ENCODE measurements around the gene C2orf15.
"Not testable (repeated sequence)": the region's sequence is repeated elsewhere in the genome, so short reads cannot be mapped to it uniquely, and the experiment has no call there.

Gene C2orf15, protein sequence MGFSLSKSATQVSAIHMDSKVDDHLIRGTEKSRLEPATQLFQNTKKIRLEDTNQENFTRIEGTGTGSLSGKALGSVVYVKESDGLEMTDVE

DNA sequence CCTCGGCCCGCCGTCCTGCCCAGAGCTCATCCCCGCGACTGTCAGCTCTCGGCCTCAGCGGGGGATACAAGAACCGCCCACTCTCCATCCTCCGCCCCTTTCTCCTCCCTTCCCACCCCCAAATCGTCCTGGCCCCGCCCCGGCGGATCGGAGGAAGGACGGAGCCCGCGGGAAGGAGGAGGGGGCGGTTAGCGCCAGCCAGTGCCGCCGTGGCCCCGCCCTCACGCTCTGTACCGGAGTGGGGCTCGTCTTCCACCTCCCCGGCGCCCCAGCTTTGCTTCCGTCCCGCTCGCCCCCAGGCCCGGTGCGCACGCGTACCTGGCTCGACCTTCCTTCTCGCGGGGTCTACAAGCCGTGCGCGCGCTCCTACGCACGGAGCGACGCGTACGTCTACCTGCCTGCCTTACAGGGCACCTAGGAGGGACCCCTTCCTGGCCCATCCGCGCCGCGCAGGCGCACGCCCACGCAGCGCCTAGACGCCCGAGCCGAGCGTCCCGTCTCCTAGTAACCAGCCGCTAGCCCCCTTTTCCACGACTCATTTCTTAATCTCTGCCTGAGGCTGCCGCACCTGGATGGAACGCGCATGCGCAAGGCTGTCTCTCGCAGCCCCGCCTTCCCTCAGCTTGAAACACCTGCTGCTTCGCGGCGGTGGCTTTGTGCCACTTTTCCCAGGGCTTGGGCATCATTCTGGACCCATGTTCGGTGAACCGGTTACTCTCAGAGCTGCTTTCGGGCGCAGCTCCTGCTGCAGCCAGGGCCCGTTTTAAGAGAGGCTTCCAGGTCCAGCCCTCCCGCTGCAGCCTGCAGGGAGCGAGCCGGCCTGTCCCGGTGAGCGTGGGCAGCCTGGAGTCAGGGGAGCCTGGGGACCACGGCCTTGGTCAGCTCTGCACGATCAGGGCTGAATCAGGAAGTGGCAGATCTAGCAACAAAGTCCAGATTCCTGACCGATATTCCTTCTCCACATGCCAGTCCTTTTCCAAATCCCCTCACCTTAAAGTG, at the start of gene C2orf15:
TSS of gene C2orf15 (plus strand) at position 598 of the 999 bp plus-strand sequence. CDS start 8,852 bp downstream, outside the sequence.
- DNase-seq (ENCODE audit: low read depth, low spot score) = peak; percentile 95

DNA sequence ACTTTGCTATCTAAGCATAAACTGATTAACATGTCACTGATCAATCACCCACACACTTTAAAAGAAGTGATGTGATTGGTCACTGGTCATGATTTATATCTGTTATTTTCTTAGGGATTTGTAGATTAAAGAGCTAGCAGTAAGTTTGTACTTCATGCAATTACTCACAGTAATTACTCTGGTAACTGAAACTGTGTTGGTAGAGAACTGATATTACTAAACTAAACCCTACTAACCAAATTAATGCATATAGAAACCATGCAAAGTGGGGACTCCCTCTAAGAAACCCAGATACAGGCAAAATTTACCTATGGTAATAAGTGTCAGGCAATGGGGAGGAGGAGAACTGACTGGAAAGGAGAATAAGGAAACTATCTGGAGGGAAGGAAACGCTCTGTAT, 44.8 kb upstream of the C2orf15 start:
- DNase-seq (ENCODE audit: low read depth, low spot score) = no peak

DNA sequence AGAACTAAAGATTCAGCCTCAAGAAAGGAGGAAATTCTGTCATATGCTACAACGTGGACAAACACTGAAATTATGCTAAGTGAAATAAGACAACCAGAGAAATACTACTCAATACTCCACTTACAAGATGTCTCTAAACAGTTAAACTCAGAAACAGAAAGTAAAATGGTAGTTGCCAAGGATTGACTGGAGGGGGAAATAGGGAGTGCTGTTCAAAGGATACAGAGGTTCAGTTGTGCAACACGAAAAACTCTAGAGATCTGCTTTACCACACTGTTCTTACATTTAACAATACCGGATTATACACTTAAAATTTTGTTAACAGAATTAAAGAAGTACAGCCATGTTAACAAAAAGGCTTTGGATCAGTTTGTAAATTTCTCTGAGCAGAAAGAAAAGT, 39.8 kb upstream of the C2orf15 start:
- no peak for DNase-seq (ENCODE audit: low read depth, low spot score)

DNA sequence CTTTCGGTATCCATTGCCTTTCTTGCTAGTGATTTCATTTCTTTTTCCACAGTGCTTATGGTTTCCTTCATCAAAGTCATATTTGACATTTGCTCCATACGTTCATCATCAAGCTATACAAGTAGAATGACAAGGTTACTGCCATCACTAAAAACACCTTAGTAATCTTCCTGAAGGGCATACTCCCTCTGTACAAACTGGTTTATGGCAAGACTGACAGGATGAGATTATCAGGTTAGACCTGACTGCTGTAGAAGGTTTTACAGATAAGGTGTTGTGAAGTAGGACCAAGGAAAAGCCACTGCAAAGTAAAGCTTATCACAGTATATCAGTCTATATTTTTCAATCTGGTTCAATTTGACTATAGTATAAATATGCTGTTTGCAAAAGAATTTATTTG, 37.5 kb upstream of the C2orf15 start:
- no peak for DNase-seq (ENCODE audit: low read depth, low spot score)

DNA sequence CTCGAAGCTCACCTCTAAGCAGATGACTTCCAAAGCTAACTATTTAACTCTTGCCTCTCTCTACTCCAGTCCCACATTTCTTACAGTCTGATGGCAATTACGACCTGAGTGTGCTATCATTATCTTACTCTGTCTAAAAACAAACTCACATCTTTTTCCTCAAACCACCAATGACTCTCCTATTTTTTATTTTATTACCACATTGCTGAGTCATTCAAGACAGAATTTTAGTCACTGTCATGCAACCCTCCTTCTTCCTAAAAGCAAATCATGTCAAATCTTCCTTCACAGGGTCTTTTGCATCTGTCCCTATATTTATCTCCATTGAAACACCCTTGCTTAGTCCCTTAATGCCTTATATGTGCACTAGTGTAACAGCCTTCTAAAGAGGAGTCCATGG, 34.6 kb upstream of the C2orf15 start:
- no peak for DNase-seq (ENCODE audit: low read depth, low spot score)

DNA sequence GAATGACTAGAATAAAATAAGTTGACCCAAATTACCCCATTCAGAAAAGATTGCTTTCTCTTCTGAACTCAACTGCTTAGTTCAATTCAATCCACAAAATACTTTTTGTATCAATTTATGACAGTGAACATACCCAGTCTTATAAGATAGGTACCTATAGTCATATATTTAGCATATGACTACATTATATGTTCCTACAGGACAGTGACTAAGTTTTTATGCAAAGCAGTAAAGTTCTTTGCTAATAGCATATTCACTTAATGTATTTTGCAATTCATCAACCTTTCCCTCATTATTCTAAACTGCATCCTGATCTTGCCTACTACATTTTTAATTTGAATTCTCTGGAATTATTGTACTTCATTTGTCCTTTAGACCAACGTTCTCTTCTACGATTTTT, 30.3 kb upstream of the C2orf15 start:
- no peak for DNase-seq (ENCODE audit: low read depth, low spot score)

DNA sequence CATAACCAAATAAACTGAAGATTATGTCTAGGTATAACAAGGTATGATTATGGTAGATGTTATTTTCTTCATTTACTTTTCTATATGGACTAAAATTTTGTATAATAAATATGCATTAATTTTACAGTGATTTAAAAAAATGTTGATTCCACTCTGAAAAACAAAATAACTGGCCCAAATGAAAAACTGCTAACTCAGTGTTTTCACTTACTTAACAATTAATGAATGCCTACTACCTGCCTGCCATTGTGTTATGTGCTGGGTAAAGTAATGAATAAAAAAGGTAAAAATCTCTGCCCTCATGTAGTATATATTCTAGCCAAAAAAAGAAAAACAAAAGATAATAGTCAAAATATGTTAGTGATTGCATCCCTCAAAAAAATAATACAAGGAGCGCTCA, 29.6 kb upstream of the C2orf15 start:
- no peak for DNase-seq (ENCODE audit: low read depth, low spot score)

DNA sequence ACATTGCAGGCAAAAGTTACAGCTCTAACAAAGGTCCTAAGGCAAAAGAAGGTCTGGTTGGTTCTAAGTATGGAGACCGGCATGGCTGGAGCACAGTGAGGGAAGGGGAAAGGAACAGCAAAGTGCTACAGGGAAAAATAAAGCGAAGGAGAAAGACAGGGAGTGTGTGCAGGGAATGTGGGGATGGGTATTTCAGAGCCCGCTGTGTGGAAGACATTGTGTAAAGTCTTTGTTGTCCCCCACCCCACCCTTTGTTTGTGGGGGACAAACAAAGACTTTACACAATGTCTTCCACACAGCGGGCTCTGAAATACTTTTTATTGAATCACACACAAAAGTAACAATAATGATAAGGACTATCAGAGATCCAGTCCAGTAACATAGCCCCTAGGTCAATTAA, 28.9 kb upstream of the C2orf15 start:
- DNase-seq (ENCODE audit: low read depth, low spot score) = no peak

DNA sequence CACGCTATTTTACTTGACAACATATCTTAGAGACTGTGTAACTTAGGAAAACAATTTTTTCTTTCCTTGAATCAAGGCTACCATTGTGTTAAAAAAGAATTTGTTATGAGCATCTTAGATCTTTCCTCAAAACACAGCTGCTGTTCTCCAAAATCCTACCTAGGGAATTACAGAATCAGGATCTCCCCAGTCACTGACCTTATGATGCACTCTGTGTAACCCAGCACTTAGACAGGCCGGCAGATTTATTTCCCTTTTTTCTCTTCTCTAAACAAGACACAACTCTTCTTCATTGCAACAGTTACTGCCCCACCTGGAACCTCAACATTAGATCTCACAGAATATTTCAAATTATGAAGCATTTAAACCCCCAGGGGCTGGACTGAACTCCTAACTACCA, 13.5 kb upstream of the C2orf15 start:
- no peak for DNase-seq (ENCODE audit: low read depth, low spot score)

DNA sequence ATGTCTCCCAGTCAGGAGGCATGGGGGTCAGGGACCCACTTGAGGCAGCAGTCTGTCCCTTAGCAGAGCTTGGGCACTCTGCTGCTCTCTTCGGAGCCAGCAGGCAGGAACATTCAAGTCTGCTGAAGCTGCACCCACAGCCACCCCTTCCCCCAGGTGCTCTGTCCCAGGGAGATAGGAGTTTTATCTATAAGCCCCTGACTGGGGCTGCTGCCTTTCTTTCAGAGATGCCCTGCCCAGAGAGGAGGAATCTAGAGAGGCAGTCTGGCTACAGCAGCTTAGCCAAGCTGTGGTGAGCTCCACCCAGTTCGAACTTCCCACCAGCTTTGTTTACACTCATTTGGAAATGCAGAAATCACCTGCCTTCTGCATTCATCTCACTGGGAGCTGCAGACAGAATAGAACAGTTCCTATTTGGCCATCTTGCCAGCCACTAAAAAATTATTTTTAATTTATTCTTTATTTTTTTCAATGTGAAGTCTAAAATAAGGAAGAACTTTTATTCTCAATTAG, 6.4 kb upstream of the C2orf15 start:
- DNase-seq (ENCODE audit: low read depth, low spot score) = not testable (repeated sequence)

DNA sequence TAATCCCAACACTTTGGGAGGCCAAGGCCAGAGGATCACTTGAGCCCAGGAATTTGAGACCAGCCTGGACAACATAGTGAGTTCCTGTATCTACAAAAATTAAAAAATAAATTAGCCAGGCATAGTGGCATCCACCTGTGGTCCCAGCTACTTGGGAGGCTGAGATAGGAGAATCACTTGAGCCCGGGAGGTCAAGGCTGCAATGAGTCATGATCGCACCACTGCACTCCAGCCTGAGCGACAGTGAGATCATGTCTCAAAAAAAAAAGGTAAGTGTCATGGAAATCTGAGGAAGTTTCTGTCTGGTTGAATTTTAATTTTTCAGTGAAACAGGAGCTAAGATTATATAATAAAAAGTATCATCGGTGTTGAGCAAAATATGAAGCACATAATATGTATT, 2.5 kb upstream of the C2orf15 start:
- DNase-seq (ENCODE audit: low read depth, low spot score) = no peak

DNA sequence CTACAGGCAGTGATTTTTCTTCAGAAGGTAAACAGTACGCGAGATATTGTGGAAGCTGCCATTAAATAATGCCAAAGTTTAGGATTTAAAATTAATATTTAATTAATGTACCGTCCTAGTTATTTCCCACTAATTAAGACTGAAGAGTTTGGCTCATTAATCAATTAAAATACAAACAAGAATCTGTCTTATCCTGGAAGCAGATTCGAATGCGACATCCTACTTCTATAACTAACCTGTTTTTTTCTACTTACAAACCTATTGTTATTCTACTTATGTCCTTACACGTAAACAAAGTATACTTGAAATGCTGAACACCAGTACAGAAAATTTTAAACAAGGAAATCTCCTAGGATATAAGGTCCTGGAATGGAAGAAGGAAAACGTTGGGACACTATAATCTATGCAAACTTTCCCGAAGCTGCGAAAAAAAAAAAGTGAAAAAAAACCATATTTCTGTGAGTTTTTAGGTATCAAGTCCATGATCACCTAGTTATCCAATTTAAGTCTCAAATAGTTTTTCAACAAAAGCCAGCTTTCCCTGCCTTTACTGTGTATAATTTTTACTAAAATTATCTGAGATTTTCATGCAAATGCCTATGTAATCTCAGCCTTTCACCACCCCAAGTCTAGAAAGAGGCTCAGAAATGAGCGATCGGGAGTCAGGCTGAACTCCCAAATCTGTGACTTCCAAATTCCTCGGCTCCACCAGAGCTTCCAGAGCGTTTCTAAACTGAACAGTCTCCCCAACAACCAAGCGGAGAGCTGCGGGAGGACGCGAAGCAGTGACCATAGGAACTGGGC, 1.2 kb upstream of the C2orf15 start:
- no peak for DNase-seq (ENCODE audit: low read depth, low spot score)

DNA sequence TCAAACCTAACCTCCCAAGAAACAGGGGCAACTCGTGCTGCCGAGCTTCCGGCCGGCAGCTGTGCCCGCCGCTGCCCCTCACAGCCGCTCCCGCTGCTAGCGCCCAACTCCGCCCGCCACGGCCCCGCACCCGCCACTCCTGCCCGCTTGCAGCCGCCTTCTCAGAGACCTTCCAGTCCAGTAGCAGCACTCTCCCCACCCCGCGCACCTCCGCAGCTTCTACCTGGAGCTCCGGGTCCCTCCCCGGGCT, 722 bp upstream of the C2orf15 start:
- DNase-seq (ENCODE audit: low read depth, low spot score) = no peak

DNA sequence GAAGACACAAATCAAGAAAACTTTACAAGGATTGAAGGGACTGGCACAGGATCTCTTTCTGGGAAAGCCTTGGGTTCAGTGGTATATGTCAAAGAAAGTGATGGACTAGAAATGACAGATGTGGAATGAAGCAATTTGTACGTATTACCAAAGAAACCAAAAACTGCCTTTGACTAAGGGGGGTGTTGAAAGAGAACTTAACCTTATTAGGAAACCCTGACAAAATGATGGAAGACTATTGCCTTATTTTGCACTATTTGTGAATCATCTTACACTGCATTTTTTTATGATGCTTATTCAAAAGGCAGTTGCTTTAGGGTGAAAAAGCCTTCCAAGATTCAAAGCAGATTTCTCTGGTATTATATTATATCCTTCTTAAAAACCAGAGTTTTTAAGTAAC, 9.2 kb downstream of the C2orf15 start:
- no peak for DNase-seq (ENCODE audit: low read depth, low spot score)

DNA sequence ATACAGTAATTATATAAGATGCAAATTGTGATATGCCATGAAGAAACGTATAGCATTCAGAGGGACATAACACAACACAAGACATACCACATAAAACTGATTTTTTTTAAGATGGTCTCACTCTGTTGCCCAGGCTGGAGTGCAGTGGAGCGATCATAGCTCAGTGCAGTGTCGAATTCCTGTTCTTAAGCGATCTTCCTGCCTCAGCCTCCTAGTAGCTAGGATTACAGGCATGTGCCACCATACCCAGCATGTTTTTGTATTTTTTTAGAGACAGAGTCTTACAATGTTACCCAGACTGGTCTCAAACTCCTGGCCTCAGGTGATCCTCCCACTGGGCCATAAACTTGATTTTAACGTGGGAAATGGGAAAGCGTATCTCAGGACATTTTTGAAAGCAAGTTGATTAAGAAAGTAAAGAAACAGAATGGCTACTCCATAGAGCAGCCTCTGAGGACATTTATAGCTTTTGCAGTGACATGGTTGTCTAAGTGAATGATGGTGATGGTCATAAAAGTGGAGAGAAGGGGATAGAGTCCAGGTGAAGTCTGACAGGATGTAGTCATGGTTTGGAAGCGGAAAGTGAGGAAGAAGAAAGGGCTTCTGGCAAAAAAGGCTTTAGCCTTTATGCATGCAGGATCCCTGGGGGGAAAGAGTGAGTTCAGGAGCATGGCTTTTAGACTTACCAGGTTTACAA, 10.8 kb downstream of the C2orf15 start:
- no peak for DNase-seq (ENCODE audit: low read depth, low spot score)

DNA sequence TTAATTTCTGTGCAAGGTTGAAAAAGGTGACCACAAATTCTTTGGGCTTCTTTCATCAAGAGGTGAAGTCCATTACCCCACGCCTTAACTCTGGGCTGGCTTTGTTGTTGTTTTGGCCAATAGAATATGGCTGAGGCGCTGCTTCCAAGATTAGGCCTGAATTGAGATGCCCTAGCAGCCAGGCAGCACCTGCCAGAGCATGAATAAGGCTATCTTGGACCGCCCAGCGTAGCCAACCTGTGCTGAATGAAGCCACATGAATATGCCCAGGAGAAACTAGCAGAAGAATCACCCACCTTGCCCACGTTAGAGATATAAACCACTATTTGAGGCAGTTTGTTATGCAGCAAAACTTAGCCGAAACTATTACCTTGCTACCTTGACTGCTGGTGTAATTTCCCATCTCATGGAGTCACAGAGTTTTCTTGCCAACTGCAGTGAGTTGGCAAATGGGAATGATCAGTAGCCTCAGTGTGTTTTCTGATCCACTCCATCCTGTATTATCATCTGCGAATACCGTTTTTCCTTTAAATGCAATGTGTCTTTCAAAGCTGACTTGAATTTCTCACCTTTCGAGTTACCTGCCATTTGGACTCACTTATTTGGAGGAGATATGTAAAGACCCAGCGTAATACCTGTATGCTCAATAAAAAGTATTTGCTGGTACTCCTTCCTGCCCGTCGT, 12.6 kb downstream of the C2orf15 start:
- no peak for DNase-seq (ENCODE audit: low read depth, low spot score)

DNA sequence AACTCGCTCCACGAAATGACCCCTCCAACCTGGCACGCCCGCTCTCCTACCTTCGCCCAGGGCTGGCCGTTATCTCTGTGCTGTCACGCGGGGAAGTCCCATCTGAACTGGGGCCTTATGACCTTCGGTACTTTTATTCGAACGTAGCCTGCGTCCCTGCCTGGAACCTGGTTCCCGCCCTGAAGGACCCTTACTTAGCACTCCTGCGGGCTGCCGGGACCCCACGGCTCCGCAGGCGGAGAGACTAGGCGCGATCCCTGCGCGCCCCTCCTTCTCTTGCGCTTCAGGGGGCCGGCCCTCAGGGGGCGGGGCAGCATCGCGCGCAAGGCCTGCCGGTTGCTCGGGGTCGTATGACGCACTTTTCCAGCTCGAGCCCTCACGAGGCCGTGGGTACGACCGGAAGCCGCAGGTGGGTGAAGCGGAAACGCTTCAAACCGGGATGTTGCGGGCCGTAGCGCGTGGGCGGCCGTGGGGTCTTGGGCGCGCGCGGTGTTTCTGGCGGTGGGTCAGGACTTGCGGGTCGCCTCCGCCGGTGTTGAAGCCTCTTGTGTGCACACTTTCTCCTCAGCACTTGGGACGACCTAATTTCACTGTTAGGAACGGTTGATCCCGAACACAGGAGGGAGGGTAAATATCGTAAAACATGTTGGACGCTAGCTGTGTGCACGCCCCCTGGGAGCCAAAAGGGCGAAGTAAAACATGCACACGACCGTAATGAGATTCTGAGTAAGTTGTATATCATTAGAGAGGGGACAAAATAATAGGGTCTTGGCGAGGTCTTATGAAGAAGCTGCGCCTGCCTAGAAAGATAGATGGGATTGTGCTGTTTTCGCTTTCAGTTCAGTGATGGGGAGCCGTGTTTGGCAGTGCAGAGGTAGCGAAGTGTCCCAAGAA, 13.4 kb downstream of the C2orf15 start, which contains the start of the genes LIPT1 and TSGA10:
TSS of gene LIPT1 (plus strand) at position 325 of the 894 bp plus-strand sequence. CDS start 6,991 bp downstream, outside the sequence.
TSS of gene TSGA10 (minus strand) at position 300 of the 894 bp plus-strand sequence. CDS start 45,503 bp downstream, outside the sequence.
- peak; percentile 81 for DNase-seq (ENCODE audit: low read depth, low spot score)

DNA sequence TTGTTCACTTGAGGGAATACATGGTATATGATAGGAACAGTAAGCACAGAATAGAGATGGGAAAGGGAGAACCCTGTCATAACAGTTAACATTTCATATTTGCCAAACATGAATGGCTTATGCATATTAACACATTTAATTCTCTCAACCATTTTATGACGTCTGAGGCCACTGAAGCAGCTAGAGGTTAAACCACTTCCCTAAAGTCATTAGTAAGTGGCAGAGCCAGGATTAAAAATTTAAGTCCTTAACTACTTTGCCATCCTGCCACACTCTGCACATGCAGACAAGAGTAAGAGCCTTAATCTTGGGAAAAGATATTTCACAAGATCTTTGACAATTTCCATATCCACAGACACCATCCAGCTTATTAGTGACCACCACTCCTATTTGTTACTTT, 15.4 kb downstream of the C2orf15 start:
- no peak for DNase-seq (ENCODE audit: low read depth, low spot score)

DNA sequence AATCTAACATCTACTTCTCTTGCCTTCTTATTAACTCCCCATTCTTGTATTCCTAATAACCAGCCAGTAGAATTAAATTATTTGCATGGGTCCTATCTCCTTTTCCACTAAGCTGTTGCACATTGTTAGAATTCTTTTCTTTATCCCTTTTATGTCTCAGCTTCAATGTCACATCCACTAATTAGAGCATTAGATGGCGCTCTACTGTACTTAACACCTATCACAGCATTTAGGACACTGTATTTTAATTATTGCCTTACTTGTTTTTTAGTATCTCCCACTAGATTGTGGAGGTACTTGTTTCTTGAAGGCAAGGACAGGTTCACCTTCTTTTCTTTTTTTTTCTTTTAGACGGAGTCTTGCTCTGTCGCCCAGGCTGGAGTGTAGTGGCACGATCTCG, 17.1 kb downstream of the C2orf15 start:
- no peak for DNase-seq (ENCODE audit: low read depth, low spot score)

DNA sequence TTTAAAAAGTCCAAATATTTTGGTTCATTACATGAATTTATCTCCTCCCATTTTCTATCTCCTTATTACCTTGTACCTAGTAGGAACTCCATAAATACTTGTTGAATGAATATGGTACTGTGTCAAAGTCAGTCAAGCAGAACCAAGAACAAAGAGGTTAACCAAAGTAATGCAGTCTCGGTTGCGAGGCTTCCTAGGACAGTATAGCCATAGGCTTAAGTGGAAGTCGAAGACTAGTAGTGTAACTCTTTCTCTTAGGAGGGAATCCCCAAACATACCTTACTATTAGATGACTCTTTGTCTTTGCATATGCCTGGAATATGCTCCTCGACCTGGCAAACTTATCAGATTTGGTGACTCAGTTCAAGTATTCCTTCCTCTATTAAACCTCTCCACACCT, 18.1 kb downstream of the C2orf15 start:
- no peak for DNase-seq (ENCODE audit: low read depth, low spot score)

Measured in activated naive CD8-positive, alpha-beta T cell treated with anti-CD3 and anti-CD28 coated beads, Interleukin-2, amount 50 U/mL, for 16 hours (primary cell).